NCI-H2107 (cell line): ENCODE data around the gene TNS3.

ENCODE experiments used
- DNase-seq: peaks from one replicate; lab custom pipeline; 2025; lab: John Stamatoyannopoulos, UW

Gene TNS3

DNA sequence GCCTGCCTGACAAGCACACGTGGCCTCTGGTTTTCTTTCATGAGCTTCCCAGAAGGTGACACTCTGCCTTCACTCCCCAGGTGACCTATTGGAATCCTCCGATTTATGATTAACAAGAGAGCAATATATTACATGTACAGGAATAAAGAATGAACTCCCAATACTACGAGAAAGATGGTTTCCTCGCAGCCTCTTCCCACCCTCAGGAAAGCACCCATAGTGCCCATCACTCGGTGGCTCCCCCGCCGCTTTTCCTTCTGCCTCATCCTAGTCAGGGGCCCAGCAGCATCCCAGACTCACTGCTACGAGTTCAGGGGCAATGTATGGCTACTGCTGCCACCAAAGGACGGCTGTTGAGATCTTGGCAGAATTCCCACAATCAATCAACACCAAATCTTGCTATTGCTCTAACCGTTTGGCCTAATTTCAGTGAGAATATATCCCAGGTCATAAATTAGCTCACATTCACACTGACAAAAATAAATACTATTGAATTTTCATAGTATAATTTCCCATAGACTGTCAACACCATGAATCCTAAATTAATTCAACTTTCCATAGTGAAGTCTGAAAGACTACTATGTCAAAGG, 196.3 kb downstream of the TNS3 start:
- no peak for DNase-seq

DNA sequence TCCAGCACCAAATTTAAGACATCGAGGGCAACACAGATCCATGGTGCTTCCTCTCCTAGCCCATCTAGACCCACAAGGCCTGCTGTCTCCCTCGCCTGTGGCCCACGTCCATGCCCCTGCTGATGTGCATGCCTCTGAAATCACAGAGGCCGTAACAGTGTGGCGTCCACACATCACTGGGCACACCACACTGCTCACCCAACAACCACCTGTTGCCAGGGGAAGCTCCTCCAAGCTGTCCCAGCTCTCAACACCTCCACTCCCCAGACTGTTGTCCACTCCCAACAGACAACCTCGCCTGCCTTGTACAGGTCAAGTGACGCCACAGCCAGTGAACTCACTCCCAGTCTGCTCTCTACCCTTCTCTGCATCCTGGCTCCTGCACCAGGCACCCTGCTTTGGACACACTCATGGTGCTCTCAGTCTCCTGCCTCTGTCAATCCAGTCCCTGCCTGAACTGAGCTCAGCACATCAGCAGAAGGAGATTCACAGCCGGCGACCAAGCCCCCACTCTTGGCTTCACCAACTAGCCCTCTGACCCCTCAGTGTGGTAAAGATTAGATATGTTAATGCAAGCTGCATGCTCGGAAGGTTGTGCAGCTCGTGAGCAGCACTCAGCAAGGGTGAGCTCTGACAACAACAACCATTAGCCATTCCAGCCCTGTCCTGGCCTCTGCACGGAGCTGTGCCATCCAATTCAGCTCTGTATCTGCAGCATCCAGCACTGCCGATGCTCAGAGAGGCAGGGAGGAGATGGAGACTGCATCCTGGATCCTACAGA, 197.0 kb downstream of the TNS3 start:
- DNase-seq, result no peak

DNA sequence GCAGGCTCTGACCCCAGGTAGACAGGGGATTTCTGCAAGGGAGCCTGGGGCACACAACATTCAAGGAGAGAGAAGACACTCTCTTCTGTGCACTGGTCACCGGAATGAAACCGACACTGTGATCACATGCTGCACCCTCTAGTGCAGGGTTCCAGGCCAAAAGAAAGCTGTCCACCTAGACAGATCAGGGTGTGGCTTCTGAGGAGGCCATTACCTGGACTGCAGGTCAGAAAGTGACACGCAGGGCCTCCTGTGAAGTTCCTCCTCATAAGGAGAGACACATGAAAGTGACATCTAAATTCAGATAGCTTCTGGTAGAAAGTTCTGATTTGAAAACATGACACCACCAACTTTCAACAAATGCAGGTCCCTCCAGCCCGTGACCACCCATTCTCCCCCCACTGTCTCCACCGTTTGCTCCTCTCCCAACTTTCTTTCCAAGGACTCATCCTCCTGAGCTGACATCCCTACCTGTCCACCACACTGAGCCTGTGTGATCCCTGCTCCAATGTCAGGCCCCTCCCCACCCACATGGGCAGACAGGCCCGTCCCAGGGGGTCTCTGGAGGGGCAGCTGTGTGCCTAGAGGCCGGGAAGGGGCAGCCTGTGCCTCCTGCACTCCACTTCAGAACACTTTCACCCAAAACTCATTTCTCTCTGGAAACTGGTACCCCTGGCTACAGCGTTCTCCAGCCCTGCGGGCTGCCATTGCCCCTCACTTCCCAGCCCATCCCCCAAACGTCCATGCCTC, 198.0 kb downstream of the TNS3 start:
- DNase-seq, result no peak

DNA sequence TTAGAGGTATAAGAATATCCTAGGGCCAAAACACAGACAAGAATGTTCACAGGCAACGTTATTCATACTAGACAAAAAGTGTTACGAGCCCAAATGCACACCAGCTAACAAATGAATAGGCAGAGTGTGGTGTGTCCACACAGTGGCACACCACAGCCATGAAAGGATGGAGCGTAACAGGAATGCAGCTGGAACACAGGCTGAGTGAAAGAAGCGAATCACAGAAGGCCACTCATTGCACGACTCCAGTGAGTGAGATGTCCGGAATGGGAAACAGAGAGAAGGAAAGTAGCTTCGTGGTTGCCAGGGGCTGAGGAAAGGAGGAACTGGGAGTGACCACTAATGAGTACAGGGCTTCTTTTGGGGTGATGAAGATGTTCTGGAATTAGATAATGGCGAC, 198.8 kb downstream of the TNS3 start:
- DNase-seq, result no peak

DNA sequence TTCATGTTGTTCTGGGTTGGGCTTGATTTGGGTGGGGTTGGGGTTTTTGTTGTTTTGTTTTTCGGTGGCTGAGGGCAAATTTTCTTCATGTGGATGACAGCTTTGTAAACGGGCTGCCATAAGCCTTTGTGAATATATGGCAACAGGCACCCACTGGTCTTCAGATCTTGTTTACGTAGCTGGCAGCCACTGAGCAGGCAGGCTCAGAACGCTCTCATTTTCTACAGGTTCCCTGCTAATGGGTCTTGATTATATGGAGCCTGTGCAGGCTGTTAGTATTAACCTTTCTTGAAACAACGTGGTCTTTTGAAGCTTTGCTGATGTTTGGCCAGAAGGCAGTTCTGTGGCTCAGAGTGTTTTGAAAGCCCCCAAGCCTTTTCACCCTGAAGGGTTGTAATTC, 199.7 kb downstream of the TNS3 start:
- DNase-seq, result no peak

DNA sequence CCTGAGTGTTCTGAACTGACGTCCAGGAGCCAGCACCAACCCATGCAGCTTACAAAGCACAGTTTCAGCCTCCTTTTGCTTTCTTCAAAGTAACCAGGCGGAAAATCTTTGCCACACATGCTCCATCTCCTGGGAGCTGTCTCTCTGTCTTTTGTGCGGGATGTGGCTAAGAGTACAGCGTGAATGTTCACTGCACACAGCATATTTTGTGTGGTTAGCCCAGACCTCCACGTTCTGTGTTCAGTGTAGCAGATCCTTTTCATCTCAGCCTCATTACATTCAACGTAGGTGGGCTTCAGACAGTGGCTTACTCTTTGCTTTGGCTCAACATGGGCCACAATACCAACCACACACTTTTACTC, 200.8 kb downstream of the TNS3 start:
- no peak for DNase-seq

DNA sequence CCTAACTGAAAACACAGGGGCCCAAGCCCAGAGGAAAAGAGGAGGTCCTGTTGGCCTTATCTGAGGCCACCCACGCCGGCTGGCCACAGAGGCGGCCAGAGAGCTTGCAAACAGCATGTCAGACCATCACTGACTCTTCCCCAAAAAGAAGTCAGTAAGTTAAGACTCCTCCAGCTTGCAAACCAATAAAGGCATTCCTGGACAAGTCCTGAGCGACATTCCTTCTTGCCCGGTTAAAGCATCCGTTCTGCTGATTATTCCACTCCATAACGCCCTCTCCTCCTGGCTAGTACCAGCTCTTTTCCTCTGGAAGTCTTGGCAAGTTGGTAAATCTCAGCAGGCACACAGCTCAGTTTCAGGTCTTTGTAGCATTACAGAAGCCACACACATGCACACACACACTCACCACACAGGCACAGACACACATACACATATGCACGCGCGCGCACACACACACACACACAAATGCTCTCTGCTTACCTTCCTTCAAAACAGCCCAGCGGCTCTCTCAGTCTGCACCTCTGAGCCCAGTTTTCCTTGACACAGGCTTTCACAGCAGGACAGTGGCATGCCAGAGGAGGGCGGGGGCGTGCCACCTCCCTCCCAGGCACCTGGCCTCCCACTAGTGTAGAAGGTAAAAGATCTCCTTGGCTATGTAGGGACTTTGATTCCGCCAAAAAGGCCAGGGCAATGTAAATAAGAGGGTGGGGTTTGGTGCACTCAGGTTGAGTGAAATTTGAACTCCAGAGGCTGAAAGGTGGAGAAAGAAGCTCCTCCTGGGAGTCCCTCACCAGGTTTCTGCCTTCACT, 201.4 kb downstream of the TNS3 start:
- peak; percentile 43 for DNase-seq

DNA sequence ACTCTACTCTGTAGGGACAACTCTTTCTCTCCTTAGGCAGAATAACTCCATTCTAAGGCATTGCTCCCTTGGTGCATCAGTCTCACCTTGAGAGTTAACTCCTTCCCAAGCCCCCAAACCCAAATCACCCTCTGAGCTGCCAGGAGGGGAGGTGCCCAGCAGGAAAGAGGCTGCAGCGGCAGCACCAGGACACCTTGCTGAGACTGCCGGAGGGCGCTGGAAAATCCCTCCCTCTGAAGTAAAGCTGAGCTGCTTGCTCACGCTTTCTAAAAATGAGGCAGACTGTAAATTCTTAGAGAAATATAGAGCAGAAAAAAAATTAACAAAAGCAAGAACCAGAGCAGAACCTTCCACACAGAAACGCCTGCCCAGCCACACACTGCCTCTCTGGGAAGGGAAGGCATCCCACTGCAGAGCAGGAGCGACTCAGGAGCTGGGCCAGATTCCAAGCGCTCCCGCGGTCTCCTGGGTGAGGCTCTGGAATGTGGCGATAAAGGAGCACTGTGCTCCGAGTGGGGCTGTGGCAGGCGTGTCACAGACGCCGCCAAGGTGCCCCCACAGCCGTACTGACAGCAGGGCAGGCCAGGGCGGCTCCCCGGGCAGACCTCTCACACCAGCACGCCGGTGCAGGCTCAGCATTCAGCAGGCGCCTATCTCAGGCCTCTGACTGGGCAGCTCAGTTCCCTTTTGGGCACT, 202.1 kb downstream of the TNS3 start:
- no peak for DNase-seq

DNA sequence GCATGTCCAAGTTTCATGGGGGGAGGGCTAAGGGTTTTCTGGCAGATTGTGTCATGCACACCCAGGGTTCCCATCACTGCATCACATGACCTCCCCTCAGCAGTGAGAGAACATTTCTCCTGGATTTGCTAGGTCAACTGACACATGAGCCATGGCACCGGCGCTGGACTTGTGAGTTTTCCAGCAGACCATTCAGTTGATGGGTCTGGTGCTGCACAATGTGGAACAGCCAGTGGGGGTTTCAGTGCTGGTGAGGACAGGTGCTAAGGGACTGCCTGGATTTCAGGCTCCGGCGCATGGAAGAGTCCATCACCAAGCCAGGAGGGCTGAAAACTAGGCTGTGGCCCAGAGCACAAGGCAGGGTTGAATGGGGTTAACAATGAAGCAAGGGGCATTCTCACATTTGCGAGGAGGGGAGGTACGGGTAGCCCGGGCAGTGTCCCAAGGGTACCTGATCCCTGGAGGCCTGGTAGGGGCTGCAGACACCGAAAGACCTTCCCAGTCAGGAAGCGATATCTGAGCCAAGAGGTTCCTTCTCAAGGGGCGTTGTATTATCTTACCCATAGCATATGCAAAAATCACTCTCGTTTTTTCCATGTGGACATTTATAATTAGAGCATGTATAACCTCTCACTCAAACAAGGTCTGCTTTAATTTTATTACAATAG, 203.0 kb downstream of the TNS3 start:
- DNase-seq, result no peak

DNA sequence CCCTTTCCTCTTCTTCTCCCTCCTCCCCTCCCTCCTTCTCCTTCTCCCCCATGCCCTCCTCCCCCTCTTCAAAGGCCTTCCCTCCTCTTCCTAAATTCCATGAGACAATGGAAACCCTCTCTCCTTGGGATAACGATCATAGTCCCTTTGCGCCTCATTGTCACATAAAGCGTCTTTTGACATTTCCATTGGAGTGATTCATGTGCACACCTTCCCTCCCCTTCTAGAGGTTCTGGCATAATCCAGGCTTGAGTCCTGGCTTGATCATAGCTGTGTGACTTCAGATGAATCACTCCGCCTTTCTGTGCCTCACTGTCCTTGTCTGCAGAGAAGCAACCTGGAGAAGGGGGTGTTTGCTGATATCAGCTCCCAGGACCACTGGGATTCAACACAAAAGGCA, 204.2 kb downstream of the TNS3 start:
- DNase-seq, result no peak

DNA sequence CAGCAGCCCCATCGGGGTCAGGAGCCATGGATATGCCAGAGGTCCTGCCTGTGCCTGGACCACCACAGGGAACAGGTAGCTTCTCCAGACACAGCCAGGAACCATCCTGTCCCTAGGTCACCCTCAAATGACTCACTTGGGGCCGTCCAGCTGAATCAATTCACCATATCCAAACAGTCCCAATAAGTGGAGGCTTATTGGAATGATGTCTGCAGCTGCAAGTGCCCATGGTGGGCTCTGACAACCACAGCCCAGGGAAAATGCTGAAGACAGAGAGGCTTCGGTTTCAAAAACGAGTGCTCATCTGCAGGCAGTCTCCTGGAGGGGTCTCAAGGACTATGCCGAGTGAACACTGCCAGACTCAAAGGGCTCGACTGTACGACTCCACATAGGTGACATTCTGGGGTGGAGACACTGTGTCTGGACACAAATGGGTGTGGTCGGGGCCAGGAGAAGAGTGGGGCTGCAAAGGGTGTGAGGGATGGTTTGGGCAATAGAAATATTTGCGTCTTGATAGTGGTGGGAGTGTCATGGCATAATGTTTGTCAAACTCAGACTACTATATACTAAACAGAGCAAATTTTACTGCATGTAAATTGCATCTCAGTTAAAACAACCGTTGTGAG, 204.8 kb downstream of the TNS3 start:
- no peak for DNase-seq

DNA sequence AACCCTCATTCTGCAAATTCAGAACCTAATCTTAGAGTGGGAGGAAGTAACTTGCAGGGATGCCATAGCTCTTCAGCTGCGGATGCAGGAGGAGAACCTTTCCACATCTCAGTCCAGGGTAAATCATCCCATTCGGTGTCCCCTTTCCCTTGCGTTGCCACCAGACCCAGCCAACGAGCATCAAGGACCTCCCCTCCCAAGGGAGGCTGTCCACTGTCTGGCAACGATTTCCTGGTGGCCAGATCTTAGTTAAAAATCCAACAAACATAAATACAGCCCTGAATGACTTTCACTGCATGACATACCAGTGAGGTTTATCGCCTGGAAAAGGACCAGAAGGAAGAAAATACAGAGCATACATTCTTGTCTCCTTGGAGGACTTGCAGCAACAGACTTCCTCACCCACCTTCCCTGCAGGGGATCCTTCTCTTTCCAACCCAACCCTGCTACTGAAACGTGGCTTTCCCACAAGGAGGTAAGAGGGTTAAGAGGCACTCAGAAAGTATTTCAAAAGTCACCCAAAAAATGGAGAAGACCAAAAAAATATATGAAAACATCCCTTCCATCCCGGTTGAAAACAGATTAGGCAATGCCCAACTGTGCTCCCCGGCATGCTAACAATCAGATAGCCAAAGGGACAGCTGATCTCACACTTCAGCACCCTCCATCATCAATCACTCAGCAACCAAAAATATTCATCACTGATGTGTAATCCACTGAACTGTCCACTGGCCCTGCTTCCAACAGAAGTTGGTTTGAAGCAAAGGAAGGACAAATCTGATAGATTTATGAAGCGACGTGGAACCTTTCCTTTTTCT, 206.6 kb downstream of the TNS3 start:
- no peak for DNase-seq

DNA sequence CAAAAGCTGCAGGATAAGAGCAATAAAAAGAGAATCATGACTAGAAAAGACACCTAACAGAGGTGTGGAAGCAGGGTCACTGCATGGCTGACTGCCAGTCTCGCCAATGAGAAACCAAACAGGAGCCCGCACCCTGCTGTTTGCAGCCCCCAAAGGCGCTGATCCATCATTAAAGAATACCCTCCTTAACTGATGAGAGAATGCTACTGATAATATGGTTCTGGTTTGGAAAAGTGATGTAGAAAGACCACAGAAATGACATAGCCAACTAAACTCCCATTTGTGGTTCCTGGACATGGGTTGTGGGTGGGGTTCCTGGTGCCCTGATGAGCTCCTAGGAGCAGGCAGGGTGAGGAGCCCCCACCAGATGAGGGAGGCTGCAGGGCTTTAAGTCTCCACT, 207.4 kb downstream of the TNS3 start:
- no peak for DNase-seq

DNA sequence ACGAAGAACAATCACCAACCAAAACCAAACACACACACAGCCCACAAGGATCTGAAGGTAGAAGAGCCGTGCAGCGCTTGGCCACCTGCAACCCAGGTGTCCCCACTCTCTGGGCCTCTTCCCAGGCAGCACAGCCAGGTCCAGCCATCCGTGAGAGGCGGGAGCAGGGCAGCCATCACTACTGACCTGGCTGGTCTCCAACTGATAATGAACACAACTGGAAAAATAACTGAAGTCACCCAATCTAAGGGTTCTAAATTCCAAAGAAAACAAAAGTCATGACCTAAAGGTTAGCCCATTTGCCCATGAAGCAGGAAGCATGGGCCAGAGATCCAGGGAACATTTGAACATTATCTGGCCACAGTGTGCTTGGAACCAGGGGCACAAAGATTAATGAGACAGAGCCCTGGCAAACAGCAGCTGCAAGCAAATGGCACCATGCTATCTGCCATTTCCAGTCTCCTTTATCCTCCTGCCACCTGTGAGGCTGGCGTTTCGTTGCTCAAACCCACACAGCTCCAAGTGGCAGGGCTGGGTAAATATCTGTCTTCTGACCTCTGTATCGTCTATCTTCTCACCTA, 207.9 kb downstream of the TNS3 start:
- DNase-seq, result no peak

DNA sequence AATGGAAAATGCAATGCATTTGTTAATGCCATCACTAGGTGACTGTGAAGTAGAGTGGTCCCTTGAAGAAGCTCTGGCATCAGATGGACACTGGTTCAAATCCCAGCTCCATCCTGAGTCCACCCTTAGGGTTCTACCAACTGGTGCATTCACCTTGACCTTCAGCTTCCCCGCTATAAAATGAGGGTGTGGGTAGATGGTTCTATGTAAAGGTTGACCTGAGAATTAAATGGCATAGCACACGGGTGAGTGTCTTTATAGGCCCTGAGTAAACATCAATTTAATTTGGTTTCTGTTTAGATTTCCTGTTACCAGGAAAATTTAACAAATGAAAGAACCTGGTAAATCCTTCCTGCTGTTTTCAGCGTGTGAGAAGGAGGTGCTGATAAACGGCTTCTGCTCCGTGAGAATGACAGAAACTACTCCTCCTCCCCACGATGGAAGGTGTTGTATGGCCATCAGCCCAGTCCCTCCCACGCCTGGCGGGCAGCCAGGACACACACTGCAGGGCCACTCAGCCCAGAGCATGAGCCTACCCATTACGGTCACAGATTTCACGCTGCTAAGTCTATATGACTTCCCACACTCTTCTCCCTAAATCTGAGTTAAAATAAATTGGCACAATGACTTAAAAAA, 210.1 kb downstream of the TNS3 start:
- DNase-seq, result peak; percentile 61

DNA sequence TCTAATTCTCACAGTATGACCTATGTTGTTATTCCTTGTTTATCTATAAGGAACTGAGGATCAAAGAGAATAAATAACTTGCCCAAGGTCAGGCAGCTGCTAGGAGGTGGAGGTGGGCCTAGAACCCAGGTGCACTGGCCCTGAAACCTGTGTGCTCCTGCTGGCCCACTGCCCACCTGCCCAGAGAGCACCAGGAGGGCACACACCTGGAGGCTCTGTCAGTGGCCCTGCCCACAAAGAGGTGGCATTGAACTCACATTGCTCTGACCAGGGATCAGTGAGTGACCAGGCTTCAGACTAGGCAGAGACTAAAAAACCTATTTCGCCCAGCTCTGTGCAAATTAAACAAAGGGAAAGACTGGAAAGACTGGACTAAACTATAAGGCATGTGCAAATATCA, 210.6 kb downstream of the TNS3 start:
- DNase-seq, result no peak

DNA sequence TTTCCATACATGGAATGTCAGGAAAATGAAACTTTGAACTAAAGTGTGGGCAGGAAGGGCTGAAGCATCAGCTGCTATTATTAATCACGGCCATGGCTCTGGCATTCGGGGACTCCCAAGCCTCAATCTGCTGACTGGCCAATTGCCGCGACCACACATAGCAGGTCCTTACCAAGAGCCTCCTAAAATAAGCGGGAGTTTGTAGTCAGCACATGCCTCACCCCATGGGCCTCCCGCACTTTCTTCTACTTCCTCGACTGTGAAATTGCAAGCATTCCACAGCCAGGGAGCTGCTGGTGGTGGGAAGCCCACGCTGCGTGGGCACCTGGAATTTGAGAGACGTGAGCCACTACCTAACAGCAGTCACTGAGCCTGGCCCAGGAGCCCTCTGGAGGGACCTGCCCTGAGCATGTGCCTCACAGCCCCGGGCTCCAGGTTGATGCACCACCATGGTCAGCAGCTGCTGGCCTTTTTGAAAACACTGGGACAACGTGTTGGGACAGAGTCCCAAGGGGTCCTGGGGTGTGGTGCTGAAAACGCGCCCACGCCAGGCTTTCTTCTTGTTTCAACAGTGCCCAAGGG, 211.4 kb downstream of the TNS3 start:
- DNase-seq, result no peak

DNA sequence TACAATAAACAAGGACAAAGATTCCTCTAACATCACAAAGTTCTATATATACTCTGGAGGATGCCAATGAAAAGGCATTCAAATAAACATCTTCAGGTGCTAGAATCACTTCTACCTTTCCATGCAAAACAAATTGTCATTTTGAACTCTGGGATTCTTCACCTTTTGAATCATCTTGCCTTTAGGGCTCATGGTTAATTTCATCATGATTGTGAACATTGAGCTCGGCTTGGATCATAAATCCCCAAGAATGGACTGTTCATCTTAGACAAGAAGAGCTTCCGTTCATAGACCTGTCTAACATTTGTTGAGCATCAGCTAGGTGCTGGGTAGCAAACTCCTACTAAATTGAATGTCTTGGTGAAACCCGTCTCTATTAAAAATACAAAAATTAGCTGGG, 212.2 kb downstream of the TNS3 start:
- no peak for DNase-seq
